Measurements from ENCODE around the gene KRTAP5-11.
"Not testable (repeated sequence)": the region's sequence is repeated elsewhere in the genome, so short reads cannot be mapped to it uniquely, and the experiment has no call there.

DNA sequence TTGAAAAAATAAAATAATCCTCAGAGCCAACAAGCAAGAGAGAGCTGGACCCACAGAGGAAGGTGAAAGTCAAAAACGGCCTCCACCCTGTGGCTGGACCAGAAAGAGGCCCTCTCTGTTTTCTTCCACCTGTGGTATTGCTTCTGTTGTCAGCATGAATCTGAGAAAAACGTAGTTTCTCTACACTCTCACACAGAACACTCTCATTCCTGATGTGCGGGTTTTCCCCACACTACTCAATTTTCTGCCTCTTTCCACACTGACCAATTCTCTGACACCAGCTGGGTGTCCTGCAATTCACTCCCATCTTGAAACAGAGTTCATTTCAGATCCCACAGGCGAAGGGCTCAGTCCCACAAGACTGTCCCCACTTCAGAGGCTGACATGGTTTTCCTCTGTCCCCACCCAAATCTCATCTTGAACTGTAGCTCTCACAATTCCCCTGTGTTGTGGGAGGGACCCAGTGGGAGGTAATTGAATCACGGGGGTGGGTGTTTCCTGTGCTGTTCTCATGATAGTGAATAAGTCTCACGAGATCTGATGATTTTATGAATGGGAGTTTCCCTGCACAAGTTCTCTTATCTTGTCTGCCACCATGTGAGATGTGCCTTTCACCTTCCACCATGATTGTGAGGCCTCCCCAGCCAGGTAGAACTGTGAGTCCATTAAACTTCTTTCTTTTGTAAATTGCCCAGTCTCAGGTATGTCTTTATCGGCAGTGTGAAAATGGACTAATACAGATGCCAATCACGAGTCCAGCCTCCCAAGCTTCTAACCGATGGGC is 42.0 kb downstream of the KRTAP5-11 start:
- TF ChIP-seq, protein P1, sequence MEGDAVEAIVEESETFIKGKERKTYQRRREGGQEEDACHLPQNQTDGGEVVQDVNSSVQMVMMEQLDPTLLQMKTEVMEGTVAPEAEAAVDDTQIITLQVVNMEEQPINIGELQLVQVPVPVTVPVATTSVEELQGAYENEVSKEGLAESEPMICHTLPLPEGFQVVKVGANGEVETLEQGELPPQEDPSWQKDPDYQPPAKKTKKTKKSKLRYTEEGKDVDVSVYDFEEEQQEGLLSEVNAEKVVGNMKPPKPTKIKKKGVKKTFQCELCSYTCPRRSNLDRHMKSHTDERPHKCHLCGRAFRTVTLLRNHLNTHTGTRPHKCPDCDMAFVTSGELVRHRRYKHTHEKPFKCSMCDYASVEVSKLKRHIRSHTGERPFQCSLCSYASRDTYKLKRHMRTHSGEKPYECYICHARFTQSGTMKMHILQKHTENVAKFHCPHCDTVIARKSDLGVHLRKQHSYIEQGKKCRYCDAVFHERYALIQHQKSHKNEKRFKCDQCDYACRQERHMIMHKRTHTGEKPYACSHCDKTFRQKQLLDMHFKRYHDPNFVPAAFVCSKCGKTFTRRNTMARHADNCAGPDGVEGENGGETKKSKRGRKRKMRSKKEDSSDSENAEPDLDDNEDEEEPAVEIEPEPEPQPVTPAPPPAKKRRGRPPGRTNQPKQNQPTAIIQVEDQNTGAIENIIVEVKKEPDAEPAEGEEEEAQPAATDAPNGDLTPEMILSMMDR (IDR thresholded peaks at IDR 0.05) = not testable (repeated sequence)
- TF ChIP-seq EZH2 (IDR thresholded peaks at IDR 0.05; ENCODE audit: borderline replicate concordance, insufficient read depth, low read depth, low read length, poor library complexity, severe bottlenecking) = not testable (repeated sequence)

Data from B cell (primary cell).